ENCODE measurements around the gene ZNF480. TPM values are rescaled to one million over a fixed set of nuclear protein-coding genes. Genes with fewer than 3 reads are reported as not detected.
A peak's percentile ranks its signal among the peaks of the same experiment; 100 is the strongest.

Gene ZNF480
- total RNA-seq, 1 experiment from 2014 or later: 11.5 TPM

DNA sequence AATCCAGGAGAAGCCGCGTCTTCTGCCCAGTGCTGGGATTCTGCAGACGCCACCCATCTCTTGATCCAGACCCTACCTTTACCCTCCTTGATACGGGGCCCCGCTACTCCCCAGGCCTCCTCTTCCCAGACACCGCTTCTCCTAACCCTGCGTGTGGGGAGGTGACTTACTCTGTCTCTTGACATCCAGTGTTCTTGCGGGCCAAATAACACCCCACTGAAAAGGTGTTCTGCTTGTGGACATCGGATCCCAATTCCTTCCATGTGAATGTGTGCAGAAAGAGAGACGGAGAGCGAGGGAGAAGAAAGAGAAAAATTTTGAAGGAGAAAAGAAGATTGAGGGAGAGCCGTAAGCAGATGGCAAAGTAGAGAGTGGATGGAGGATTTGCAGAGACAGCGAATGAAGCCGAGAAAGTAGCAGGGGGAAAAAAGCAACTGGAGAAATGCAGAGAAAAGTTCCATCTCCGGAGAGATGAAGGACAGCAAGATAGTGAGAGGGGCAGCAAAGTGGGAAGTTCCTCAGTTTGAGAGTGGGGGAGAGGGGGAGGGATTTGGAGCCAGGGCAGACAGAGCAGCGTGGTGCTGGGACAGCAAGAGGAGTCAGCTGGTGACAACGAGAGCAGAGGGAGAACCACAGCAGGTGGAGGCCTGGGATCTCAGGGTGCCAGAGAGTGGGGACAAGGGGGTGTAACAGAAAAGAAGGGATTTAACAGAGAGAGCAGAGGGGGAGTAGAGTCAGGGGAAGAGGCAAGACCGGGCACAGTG, 814 bp downstream of the ZNF480 start:
- no peak overlapping the region for H2AFZ ChIP-seq (ENCODE audit: low read depth, low read length, poor library complexity, severe bottlenecking)
- intact Hi-C loops (cut with micrococcal nuclease): loop anchor here (2.0 kb wide), 1 partner anchor 29 kb away; the partner anchor contains the start of gene ZNF766
- no peak for ATAC-seq

More for the DNA sequence above, 814 bp downstream of the ZNF480 start:
- Histone ChIP-seq H3K36me3 (ENCODE audit: control insufficient read depth in 1 of 2, insufficient read depth in 2 of 2, low read length in 2 of 2) (peaks cover 13 to 36% of the 10 kb centered on the region in 2 experiments), H3K9me3 (ENCODE audit: control insufficient read depth in 1 of 2, insufficient read depth in 1 of 2, low read depth in 1 of 2, low read length in 2 of 2) (peaks cover 11 to 23% of the 10 kb centered on the region in 2 experiments; a peak in 3 of 4 replicates), H3K4me2 (ENCODE audit: low read length) (peak overlapping the region; percentile 73), H3K4me1 (ENCODE audit: control insufficient read depth in 1 of 2, insufficient read depth in 2 of 2, low read length in 2 of 2) (peaks cover 0 to 12% of the 10 kb centered on the region in 2 experiments; a peak in 2 of 4 replicates), H3K27me3 (ENCODE audit: insufficient read depth, low read length) (no peaks in the 10 kb centered on the region), H3K79me2 (ENCODE audit: insufficient read depth, low read length) (peaks cover 6% of the 10 kb centered on the region), H4K20me1 (ENCODE audit: insufficient read depth) (no peaks in the 10 kb centered on the region), H3K4me3 (replicated peaks in 1 of 2; ENCODE audit: low read depth in 1 of 2, low read length in 2 of 2) (peak overlapping the region; percentile 73 to 89), H3K9ac (ENCODE audit: low read length) (peak overlapping the region; percentile 80), H3K9me2 (ENCODE audit: insufficient read depth) (no peaks in the 10 kb centered on the region), H3K27ac (ENCODE audit: low read depth, low read length) (peak overlapping the region; percentile 64)
- no TSS peak for BruUV-seq (replicated peaks)
- ChIA-PET RAD21 (ENCODE audit: low non-redundant PET in 1 of 2, low total read pairs in 2 of 2, uncharacterized antibody in 2 of 2, unreplicated experiment in 2 of 2) (no interaction called here), POLR2A (no interaction called here), CTCF (no interaction called here)
- DNase-seq (ENCODE audit: low read depth, low spot score): no peak
- TF ChIP-seq, protein P1, sequence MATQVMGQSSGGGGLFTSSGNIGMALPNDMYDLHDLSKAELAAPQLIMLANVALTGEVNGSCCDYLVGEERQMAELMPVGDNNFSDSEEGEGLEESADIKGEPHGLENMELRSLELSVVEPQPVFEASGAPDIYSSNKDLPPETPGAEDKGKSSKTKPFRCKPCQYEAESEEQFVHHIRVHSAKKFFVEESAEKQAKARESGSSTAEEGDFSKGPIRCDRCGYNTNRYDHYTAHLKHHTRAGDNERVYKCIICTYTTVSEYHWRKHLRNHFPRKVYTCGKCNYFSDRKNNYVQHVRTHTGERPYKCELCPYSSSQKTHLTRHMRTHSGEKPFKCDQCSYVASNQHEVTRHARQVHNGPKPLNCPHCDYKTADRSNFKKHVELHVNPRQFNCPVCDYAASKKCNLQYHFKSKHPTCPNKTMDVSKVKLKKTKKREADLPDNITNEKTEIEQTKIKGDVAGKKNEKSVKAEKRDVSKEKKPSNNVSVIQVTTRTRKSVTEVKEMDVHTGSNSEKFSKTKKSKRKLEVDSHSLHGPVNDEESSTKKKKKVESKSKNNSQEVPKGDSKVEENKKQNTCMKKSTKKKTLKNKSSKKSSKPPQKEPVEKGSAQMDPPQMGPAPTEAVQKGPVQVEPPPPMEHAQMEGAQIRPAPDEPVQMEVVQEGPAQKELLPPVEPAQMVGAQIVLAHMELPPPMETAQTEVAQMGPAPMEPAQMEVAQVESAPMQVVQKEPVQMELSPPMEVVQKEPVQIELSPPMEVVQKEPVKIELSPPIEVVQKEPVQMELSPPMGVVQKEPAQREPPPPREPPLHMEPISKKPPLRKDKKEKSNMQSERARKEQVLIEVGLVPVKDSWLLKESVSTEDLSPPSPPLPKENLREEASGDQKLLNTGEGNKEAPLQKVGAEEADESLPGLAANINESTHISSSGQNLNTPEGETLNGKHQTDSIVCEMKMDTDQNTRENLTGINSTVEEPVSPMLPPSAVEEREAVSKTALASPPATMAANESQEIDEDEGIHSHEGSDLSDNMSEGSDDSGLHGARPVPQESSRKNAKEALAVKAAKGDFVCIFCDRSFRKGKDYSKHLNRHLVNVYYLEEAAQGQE (IDR thresholded peaks at IDR 0.05; ENCODE audit: low read depth): no peak
- TF ChIP-seq RAD21 (IDR thresholded peaks at IDR 0.05; ENCODE audit: low read depth) (no peak), TCF7L2 (IDR thresholded peaks at IDR 0.05; ENCODE audit: borderline replicate concordance, extremely low read depth, insufficient read depth, insufficient read length) (no peak), ELF1 (IDR thresholded peaks at IDR 0.05; ENCODE audit: borderline replicate concordance, low read depth) (no peak), SRF (IDR thresholded peaks at IDR 0.05; ENCODE audit: low read depth) (no peak), EZH2phosphoT487 (IDR thresholded peaks at IDR 0.05; ENCODE audit: borderline replicate concordance) (no peak), SP1 (IDR thresholded peaks at IDR 0.05; ENCODE audit: low read depth) (no peak), CBX3 (IDR thresholded peaks at IDR 0.05; ENCODE audit: low read depth) (no peak), FOSL1 (IDR thresholded peaks at IDR 0.05; ENCODE audit: low read depth) (no peak), POLR2AphosphoS5 (IDR thresholded peaks at IDR 0.05; ENCODE audit: low read depth, low read length) (no peak), JUND (IDR thresholded peaks at IDR 0.05) (no peak), POLR2A (IDR thresholded peaks at IDR 0.05; ENCODE audit: borderline replicate concordance, extremely low read depth, insufficient read depth, insufficient read length) (no peak), ZNF274 (IDR thresholded peaks at IDR 0.05; ENCODE audit: low read depth, low read length) (no peak), YY1 (IDR thresholded peaks at IDR 0.05; ENCODE audit: extremely low read depth, insufficient replicate concordance, low read depth, low read length) (no peak), ZFX (IDR thresholded peaks at IDR 0.05) (no peak)
- TF ChIP-seq, protein P2, sequence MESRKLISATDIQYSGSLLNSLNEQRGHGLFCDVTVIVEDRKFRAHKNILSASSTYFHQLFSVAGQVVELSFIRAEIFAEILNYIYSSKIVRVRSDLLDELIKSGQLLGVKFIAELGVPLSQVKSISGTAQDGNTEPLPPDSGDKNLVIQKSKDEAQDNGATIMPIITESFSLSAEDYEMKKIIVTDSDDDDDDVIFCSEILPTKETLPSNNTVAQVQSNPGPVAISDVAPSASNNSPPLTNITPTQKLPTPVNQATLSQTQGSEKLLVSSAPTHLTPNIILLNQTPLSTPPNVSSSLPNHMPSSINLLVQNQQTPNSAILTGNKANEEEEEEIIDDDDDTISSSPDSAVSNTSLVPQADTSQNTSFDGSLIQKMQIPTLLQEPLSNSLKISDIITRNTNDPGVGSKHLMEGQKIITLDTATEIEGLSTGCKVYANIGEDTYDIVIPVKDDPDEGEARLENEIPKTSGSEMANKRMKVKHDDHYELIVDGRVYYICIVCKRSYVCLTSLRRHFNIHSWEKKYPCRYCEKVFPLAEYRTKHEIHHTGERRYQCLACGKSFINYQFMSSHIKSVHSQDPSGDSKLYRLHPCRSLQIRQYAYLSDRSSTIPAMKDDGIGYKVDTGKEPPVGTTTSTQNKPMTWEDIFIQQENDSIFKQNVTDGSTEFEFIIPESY (IDR thresholded peaks at IDR 0.05; ENCODE audit: extremely low read depth, insufficient replicate concordance, low read length): no peak
- TF ChIP-seq, protein P3, sequence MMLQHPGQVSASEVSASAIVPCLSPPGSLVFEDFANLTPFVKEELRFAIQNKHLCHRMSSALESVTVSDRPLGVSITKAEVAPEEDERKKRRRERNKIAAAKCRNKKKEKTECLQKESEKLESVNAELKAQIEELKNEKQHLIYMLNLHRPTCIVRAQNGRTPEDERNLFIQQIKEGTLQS (IDR thresholded peaks at IDR 0.05): no peak
- TF ChIP-seq, protein P4, sequence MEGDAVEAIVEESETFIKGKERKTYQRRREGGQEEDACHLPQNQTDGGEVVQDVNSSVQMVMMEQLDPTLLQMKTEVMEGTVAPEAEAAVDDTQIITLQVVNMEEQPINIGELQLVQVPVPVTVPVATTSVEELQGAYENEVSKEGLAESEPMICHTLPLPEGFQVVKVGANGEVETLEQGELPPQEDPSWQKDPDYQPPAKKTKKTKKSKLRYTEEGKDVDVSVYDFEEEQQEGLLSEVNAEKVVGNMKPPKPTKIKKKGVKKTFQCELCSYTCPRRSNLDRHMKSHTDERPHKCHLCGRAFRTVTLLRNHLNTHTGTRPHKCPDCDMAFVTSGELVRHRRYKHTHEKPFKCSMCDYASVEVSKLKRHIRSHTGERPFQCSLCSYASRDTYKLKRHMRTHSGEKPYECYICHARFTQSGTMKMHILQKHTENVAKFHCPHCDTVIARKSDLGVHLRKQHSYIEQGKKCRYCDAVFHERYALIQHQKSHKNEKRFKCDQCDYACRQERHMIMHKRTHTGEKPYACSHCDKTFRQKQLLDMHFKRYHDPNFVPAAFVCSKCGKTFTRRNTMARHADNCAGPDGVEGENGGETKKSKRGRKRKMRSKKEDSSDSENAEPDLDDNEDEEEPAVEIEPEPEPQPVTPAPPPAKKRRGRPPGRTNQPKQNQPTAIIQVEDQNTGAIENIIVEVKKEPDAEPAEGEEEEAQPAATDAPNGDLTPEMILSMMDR (IDR thresholded peaks at IDR 0.05 in 2 of 3, conservative IDR thresholded peaks at IDR 0.05 in 1 of 3; ENCODE audit: borderline replicate concordance in 1 of 3, insufficient read depth in 1 of 3, low read depth in 2 of 3, low read length in 2 of 3): no peak
- TF ChIP-seq, protein P5, sequence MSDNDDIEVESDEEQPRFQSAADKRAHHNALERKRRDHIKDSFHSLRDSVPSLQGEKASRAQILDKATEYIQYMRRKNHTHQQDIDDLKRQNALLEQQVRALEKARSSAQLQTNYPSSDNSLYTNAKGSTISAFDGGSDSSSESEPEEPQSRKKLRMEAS (IDR thresholded peaks at IDR 0.05): no peak

Data from HCT116 (cell line).